ENCODE results near the gene CRELD2.

The CRELD2 gene

DNA sequence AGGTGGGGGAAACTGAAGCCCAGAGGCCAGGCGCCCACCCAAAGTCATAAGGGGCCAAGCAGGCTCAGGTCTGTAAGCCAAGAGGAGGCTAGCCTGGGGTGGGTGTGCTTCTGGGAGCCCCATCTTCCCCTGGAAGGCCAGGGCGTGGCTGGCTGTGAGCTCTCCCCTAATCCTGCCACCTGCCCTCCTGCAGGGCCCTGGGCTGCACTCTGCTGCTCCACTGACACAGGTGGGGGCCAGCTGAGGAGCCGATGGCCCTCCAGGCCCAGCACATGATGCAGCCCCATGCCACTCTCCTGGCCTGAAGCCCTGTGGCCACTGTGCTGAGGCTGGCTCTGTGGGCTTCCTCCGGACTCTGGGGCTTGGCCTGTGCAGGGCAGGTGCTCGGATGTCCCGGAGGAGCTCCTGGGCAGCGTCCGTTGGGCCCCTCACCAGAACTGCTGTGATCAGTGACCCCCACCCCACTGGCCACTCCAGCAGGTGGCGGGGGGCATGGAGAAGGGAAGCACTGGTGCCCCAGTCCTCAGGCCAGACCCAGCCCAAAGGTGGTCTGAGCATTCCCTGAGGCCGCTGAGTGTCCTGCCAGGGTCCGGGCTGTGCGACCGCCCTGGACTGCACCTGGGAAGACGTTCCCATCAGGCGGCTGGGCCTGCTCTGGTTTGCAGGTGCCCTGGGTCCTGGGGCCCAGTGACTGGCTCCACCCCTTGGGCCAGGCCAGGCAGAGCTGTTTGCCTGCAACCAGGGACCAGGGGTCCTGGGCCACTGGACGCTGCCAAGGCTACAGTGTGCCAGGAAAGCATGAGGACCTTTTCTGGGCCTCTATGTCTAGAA is 50.6 kb downstream of the CRELD2 start:
- Histone ChIP-seq H3K4me1 (peaks cover 7 to 61% (median 43%) of the 10 kb centered on the region in 4 donors), H3K4me3 (no peak overlapping the region), H3K27ac (peak overlapping the region; percentile 88 to 89), H3K36me3 (peaks cover 2 to 12% (median 10%) of the 10 kb centered on the region in 3 donors), H3K9me3 (no peaks in the 10 kb centered on the region), H3K27me3 (no peaks in the 10 kb centered on the region)
- intact Hi-C loops (cut with DNase I; ENCODE audit: low total_unique reads), result loop anchor here (10.0 kb wide), 1 partner anchor 336 kb away; the partner anchor contains the start of gene PLXNB2
- peak; percentile 18 to 64 for DNase-seq
- no peak for TF ChIP-seq CTCF (IDR thresholded peaks at IDR 0.05)

DNA sequence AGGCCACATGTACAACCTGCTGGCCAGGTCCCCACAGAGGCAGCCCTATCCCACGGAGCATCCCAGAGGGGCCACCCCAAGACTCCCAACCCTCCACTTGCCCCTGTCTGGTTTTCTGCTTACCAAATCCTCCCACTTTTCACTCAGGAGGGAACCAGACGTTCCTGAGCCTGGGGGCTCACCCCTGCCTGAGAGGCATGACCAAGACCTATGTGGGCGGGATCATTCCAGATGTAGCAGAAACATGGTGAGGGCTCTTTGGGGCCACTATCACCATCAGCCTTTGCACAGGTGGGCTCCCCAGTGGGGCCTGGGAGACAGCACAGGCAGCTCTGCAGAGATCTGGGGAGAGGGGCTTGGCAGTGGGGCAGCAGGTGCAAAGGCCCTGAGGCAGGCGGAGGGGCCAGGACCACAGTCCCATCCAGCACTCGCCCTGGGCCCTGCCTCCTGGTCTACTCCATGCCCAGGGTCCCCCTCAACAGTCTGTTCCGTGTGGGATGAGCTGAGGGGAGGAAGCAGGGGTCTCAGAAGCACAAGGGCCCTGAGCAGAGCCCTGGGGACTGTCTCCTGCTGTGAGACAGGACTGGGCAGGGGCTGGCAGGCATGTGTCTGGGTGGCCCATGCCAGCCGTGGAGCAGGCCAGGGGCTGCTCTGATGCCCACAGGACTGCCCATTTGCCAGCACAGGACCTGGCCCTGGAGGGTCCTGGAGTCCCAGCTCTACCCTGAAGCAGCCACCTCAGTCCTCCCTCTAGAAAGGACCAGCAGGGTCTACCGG is 51.5 kb downstream of the CRELD2 start:
- Histone ChIP-seq H3K4me3 (no peak overlapping the region), H3K36me3 (peaks cover 0 to 3% (median 1%) of the 10 kb centered on the region in 3 donors), H3K27me3 (no peaks in the 10 kb centered on the region), H3K27ac (peak overlapping the region; percentile 88 to 89), H3K4me1 (peaks cover 7 to 52% (median 38%) of the 10 kb centered on the region in 4 donors), H3K9me3 (no peaks in the 10 kb centered on the region)
- intact Hi-C loops (cut with DNase I; ENCODE audit: low total_unique reads), result loop anchor here (5.0 to 10.0 kb wide), 2 partner anchors 38 to 335 kb away; partner anchors contain the start of gene PLXNB2
- no peak for TF ChIP-seq CTCF (IDR thresholded peaks at IDR 0.05)
- peak; percentile 19 to 67 for DNase-seq

- no peaks in the 10 kb centered on the region for H3K27me3 ChIP-seq
- peak overlapping the region; percentile 88 to 89 for H3K27ac ChIP-seq
- no peaks in the 10 kb centered on the region for H3K36me3 ChIP-seq
- peak; percentile 97 to 99 for DNase-seq
- peak in 1 of 2 experiments; percentile 13 for TF ChIP-seq CTCF (IDR thresholded peaks at IDR 0.05)
- intact Hi-C loops (cut with DNase I; ENCODE audit: low total_unique reads), result loop anchor here (5.0 kb wide), 1 partner anchor 38 kb away; no protein-coding TSS in a partner anchor
- no peaks in the 10 kb centered on the region for H3K9me3 ChIP-seq
- peak overlapping the region; percentile 57 to 71 for H3K4me3 ChIP-seq
- peaks cover 7 to 49% (median 35%) of the 10 kb centered on the region in 4 donors for H3K4me1 ChIP-seq
These were observed 52.2 kb downstream of the CRELD2 start for GRCh38 chr22:49970528-49971231.

GRCh38 chr22:49971232-49972162 is 53.1 kb downstream of the CRELD2 start:
- intact Hi-C loops (cut with DNase I; ENCODE audit: low total_unique reads), result loop anchor here (5.0 kb wide), 1 partner anchor 39 kb away; no protein-coding TSS in a partner anchor
- peaks cover 7 to 41% (median 31%) of the 10 kb centered on the region in 4 donors for H3K4me1 ChIP-seq
- no peak for TF ChIP-seq CTCF (IDR thresholded peaks at IDR 0.05)
- H3K36me3 ChIP-seq, result no peaks in the 10 kb centered on the region
- peak overlapping the region; percentile 57 to 71 for H3K4me3 ChIP-seq
- no peaks in the 10 kb centered on the region for H3K9me3 ChIP-seq
- peak overlapping the region; percentile 88 to 89 for H3K27ac ChIP-seq
- no peaks in the 10 kb centered on the region for H3K27me3 ChIP-seq
- DNase-seq, result peak; percentile 76 to 92
